AG09309 (cell line): ENCODE measurements around the gene FASN.

ENCODE experiments used
- DNase-seq: peaks from one replicate; pipeline ENCODE4 v3.0.0-alpha.2; 2010; ENCODE audit warnings: low read depth
- H3K4me3 ChIP-seq: 2 replicates; pipeline ENCODE4 v1.5.1; 2011; ENCODE audit warnings: mild to moderate bottlenecking, low read depth, low read length, moderate library complexity; ENCODE audit not compliant: control insufficient read depth
- CTCF ChIP-seq: IDR thresholded peaks from 2 replicates; pipeline ENCODE4 v1.5.1; 2011; ENCODE audit warnings: mild to moderate bottlenecking, low read depth, low read length, inconsistent platforms; ENCODE audit not compliant: insufficient read depth, control insufficient read depth; ENCODE audit errors: missing control alignments

FASN gene

DNA sequence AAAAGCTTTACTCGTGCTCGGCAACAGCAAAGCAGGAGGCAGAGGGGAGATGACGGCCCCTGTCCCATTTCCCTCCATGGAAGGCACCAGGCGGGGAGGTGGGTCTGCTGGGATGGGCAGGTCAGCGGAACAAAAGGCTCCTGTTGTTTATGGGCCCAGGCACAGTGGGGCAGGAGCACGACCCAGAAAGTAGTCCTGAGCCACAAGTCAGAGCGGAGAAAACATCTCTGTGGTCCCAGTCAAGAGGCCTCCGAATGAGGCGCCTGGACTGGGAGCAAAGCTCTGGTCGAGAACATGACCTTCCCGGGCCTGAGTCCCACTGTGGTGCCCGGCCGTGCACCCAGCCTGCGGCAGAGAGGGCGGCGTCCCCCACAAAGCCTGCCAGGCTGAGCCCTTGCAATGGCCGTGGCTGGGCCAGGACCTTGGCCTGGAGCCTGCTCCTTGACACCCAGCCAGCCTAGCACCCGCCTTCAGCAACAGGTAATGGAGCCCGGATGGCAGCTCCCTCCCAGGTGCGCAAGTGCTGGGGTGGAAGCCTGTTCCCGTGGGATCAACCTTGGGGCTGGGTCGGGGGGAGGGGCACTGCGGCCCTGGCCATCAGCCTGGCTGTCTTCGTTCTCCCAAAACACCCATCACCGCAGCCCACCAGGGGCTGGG is 50.0 kb downstream of the FASN start:
- no peak for TF ChIP-seq CTCF
- H3K4me3 ChIP-seq, result no peak overlapping the region
- no peak for DNase-seq

- H3K4me3 ChIP-seq, result no peak overlapping the region
- no peak for TF ChIP-seq CTCF
- DNase-seq, result no peak
Measured at GRCh38 chr17:82047379-82047778, 50.7 kb downstream of the FASN start.

GRCh38 chr17:82046903-82047302 is 51.1 kb downstream of the FASN start:
- TF ChIP-seq CTCF, result no peak
- DNase-seq, result no peak

DNA sequence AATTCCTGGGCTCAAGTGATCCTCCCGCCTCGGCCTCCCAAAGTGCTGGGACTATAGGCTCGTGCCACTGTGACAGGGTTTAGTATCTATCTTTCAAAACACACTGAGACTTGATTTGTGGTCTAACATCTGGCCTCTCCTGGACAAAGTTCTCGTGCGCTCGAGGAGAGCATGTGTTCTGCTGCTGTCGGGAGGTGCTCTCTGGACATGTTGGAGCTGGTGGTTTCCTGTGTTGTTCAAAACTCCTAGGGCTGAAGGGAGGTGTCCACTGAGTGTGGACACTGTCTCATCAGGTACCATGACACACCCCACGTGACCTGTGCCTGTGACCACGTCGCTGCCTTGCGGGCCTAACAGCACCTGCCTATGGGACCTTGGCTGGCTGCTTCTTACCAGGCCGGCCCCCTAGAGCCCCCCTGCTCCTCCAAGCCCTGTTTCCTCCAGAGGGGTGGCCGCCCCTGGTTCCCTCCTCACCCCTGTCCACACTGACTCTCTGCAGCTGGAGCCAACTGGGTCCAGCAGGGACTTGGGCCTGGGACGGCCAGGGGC is 52.0 kb downstream of the FASN start:
- no peak for DNase-seq
- H3K4me3 ChIP-seq, result no peak overlapping the region
- TF ChIP-seq CTCF, result no peak

More at GRCh38 chr17:82046903-82047302, 51.1 kb downstream of the FASN start:
- H3K4me3 ChIP-seq, result no peak overlapping the region

DNA sequence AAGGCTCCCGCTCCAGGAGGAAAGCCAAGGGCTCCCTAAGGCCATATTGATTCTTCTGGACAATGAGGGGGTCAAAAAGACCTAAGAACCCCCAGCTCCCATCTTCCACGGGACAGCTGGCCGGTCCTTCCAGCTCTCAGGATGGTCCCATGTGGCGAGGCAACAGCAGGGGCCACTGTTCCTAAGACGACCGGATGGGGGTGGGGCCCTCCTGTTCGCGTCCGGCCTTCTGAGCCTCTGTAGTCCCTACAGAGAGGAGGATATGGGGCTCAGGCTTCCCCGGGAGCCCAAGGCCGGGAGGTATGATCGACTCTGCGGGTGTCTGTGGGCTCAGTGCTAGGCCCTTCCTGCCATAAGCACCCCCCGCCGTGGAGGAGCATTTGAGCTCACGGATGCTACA is 54.5 kb downstream of the FASN start:
- H3K4me3 ChIP-seq, result no peak overlapping the region
- DNase-seq, result no peak
- TF ChIP-seq CTCF, result no peak

DNA sequence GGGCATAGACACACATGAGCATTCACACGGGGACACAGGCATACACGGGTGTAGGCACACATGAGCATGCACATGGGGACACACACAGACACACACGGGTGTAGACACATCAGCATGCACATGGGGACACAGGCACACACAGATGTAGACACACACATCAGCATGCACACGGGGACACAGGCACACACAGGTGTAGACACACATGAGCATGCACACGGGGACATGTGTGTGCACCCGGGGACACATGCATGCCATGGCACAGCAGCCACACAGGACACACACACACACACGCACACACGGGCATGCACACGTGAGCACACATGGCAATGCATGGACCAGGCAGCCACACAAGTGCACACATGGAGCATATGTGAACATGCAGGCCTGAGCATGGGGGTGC is 55.4 kb downstream of the FASN start:
- no peak for DNase-seq
- TF ChIP-seq CTCF, result no peak
- H3K4me3 ChIP-seq, result no peak overlapping the region
